ENCODE results near the gene RHOF.
A peak's percentile ranks its signal among the peaks of the same experiment; 100 is the strongest.

The RHOF gene

GRCh38 chr12:121804417-121805111 lies 11.1 kb upstream of the RHOF start:
- peak; percentile 67 for DNase-seq

- peak; percentile 31 for DNase-seq
These were observed 10.5 kb upstream of the RHOF start, which contains the start of gene SETD1B for GRCh38 chr12:121803861-121804416. Gene SETD1B (plus strand): TSS chr12:121804009. CDS start chr12:121804738, 729 bp downstream.

GRCh38 chr12:121802843-121803698 lies 9.6 kb upstream of the RHOF start:
- peak; percentile 75 for DNase-seq

- DNase-seq = no peak
These were observed 9.0 kb upstream of the RHOF start for GRCh38 chr12:121802485-121802842.

GRCh38 chr12:121801595-121802484 lies 8.4 kb upstream of the RHOF start:
- DNase-seq = no peak

- DNase-seq = peak; percentile 64
These were observed 7.5 kb upstream of the RHOF start for GRCh38 chr12:121800694-121801594.

GRCh38 chr12:121799842-121800693 lies 6.6 kb upstream of the RHOF start:
- peak; percentile 67 for DNase-seq

- peak; percentile 36 for DNase-seq
These were observed 5.8 kb upstream of the RHOF start for GRCh38 chr12:121799156-121799841.

- DNase-seq = no peak
These were observed 5.3 kb upstream of the RHOF start for GRCh38 chr12:121798787-121799155.

GRCh38 chr12:121797937-121798786 lies 4.7 kb upstream of the RHOF start:
- no peak for DNase-seq

- no peak for DNase-seq
These were observed 3.6 kb upstream of the RHOF start for GRCh38 chr12:121796855-121797751.

- peak; percentile 42 for DNase-seq
These were observed 1.8 kb upstream of the RHOF start for GRCh38 chr12:121795034-121795968.

- no peak for DNase-seq
These were observed 1.1 kb upstream of the RHOF start for GRCh38 chr12:121794534-121795033.

- DNase-seq = peak; percentile 93
These were observed 498 bp upstream of the RHOF start for GRCh38 chr12:121793838-121794533.

- DNase-seq = peak; percentile 61
These were observed 665 bp downstream of the RHOF start for GRCh38 chr12:121792607-121793439.
